Measurements from ENCODE around the gene GLT8D1.

The GLT8D1 gene

GRCh38 chr3:52697632-52697965, 8.0 kb downstream of the GLT8D1 start:
- no peak for DNase-seq (ENCODE audit: low read depth)
- TF ChIP-seq, protein P1, sequence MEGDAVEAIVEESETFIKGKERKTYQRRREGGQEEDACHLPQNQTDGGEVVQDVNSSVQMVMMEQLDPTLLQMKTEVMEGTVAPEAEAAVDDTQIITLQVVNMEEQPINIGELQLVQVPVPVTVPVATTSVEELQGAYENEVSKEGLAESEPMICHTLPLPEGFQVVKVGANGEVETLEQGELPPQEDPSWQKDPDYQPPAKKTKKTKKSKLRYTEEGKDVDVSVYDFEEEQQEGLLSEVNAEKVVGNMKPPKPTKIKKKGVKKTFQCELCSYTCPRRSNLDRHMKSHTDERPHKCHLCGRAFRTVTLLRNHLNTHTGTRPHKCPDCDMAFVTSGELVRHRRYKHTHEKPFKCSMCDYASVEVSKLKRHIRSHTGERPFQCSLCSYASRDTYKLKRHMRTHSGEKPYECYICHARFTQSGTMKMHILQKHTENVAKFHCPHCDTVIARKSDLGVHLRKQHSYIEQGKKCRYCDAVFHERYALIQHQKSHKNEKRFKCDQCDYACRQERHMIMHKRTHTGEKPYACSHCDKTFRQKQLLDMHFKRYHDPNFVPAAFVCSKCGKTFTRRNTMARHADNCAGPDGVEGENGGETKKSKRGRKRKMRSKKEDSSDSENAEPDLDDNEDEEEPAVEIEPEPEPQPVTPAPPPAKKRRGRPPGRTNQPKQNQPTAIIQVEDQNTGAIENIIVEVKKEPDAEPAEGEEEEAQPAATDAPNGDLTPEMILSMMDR (IDR thresholded peaks at IDR 0.05; ENCODE audit: low read depth, low read length, missing control alignments) = no peak
- no peak overlapping the region for H3K4me3 ChIP-seq (ENCODE audit: low read depth, low read length)

GRCh38 chr3:52696830-52697631, 8.6 kb downstream of the GLT8D1 start:
- no peak overlapping the region for H3K4me3 ChIP-seq (ENCODE audit: low read depth, low read length)
- DNase-seq (ENCODE audit: low read depth) = no peak
- TF ChIP-seq, protein P1 (IDR thresholded peaks at IDR 0.05; ENCODE audit: low read depth, low read length, missing control alignments) = no peak

GRCh38 chr3:52695798-52696671, 9.6 kb downstream of the GLT8D1 start:
- H3K4me3 ChIP-seq (ENCODE audit: low read depth, low read length) = no peak overlapping the region
- TF ChIP-seq, protein P1 (IDR thresholded peaks at IDR 0.05; ENCODE audit: low read depth, low read length, missing control alignments) = no peak
- no peak for DNase-seq (ENCODE audit: low read depth)

GRCh38 chr3:52694528-52695189, 10.9 kb downstream of the GLT8D1 start:
- no peak overlapping the region for H3K4me3 ChIP-seq (ENCODE audit: low read depth, low read length)
- no peak for DNase-seq (ENCODE audit: low read depth)
- TF ChIP-seq, protein P1 (IDR thresholded peaks at IDR 0.05; ENCODE audit: low read depth, low read length, missing control alignments) = no peak

DNA sequence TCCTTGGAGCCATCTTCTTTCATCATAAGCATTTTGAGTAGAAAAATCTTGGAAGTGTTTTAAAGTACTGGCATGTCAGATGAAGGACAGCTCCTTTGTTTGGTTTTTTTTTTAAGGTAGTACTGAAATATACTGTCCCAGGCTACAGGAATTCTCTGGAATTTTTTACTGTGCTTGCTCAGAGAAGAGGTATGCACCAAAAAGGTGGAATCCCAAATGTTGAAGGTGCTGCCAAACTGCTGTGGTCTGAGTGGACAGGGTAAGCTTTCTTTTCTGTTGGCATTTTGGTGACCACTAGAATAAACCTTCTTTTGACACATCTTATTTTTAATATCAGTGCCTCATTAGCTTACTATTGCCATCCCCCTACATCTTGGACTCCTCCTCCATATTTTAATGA, 12.5 kb downstream of the GLT8D1 start:
- DNase-seq (ENCODE audit: low read depth) = no peak
- no peak overlapping the region for H3K4me3 ChIP-seq (ENCODE audit: low read depth, low read length)
- TF ChIP-seq, protein P1 (IDR thresholded peaks at IDR 0.05; ENCODE audit: low read depth, low read length, missing control alignments) = no peak

DNA sequence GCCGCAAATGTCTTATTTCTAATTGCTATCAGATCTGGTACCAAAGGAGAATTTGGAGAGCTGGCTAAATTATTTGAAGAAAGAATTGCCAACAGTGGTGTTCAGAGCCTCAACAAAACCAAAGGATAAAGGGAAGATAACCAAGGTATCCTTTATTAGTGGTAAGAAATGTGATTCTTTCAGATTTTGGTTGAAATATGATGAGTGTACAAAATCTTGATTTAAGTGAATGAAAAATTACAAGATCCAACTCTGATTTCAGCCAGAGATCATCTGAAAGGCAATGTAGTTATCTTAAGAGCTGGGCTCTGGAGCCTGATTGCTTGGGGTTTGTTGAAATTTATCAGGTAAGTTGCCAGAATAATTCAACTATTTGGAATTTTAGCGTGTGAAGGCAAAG, 15.0 kb downstream of the GLT8D1 start:
- DNase-seq (ENCODE audit: low read depth) = no peak
- H3K4me3 ChIP-seq (ENCODE audit: low read depth, low read length) = no peak overlapping the region
- TF ChIP-seq, protein P1 (IDR thresholded peaks at IDR 0.05; ENCODE audit: low read depth, low read length, missing control alignments) = no peak
